GM21576 (cell line): ENCODE data around the gene VWA3A.
A peak's percentile ranks its signal among the peaks of the same experiment; 100 is the strongest.
"Not testable (repeated sequence)": the region's sequence is repeated elsewhere in the genome, so short reads cannot be mapped to it uniquely, and the experiment has no call there.

Experiments used
- ATAC-seq: cut with Tn5 transposase; IDR thresholded peaks from one replicate; pipeline ENCODE4 v1.9.1; 2021; ENCODE audit warnings: mild to moderate bottlenecking, moderate library complexity; ENCODE audit not compliant: unreplicated experiment

VWA3A gene

GRCh38 chr16:22195695-22196558 lies 103.6 kb downstream of the VWA3A start:
- no peak for ATAC-seq

DNA sequence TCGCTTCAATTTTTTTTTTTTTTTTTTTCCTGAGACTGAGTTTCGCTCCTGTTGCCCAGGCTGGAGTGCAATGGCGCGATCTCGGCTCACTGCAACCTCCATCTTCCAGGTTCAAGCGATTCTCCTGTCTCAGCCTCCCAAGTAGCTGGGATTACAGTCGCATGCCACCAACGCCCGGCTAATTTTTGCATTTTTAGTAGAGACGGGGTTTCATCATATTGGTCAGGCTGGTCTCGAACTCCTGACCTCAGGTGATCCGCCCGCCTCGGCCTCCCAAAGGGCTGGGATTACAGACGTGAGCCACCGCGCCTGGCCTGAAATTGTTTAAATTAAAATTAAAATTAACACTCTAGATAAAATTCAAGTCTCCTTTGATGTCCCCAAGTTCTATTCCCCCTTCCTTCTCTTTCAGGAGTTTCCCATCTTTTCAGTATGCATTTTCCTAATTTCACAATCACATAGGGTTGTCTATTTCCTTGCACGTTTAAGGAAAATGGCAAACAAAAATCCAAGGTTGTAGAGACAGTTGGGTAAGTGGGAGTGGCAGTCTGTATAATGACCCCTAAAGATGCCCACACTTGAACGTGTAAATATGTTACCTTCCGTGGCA lies 104.3 kb downstream of the VWA3A start:
- ATAC-seq = not testable (repeated sequence)

- ATAC-seq = no peak
These were observed 106.4 kb downstream of the VWA3A start for GRCh38 chr16:22198547-22199293.

GRCh38 chr16:22202261-22202637 lies 109.9 kb downstream of the VWA3A start:
- no peak for ATAC-seq

- ATAC-seq = no peak
These were observed 110.8 kb downstream of the VWA3A start for GRCh38 chr16:22203091-22203490.

DNA sequence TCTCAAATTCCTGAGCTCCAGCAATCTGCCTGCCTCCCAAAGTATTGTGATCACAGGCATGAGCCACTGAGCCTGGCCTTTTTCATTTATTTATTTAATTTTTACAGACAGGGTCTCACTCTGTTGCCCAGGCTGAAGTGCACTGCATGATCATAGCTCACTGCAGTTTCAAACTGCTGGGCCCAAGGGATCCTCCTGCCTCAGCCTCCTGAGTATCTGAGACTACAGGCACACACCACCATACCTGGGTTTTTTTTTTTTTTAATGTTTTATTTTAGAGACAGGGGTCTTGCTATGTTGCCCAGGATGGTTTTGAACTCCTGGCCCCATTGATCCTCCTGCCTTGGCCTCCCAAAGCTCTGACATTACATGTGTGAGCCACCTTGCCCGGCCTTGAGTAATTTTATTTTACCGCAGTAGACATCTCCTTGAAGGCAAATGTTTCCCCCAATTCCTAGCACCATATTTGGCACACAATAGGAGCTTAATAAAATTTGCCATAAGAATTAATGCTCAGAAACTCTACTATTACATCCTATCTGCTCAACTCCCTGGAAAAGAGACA lies 111.8 kb downstream of the VWA3A start:
- no peak for ATAC-seq

- ATAC-seq = no peak
These were observed 113.3 kb downstream of the VWA3A start for GRCh38 chr16:22205577-22206012.

DNA sequence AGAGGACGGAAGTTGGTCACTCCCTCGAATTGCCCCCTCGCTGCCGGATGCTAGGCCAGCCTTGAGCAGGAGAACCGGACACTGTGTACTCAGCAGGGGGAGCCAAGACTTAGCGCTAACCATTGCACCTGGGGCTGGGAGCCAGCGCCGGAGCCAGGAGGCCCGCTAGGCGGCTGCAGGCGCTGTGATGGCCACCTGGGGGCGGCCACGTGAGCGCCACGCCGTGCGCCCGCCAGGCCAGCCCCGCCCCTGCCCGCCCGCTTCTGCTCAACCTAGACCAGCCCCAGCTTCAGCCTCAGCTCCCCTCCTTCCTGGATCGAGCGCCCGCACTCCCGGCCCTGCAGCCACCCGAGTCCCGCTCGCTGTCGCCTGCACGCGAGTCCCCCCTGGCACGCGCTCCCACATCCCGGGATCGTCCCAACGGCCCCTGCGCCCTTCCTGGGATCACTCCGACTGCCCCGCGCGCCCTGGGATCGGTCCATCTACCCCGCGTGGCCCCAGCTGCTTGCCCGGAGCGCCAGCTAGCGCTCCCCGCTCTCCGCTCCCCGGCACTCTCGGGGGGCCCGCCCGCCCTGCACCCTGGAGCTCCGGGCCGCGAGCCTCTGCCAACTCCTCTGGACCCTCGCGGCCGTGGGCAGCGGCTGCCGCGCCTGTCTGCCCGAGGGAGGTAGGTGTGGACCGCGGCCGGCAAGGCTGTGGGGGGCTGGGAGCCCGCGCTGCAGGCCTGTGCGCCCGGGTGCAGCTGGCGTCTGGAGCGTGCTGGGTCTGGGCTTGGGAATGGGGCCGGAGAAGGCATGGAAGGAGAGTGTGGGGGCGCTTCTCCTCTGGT lies 113.9 kb downstream of the VWA3A start, which contains the start of gene EEF2K:
TSS of gene EEF2K (plus strand) at position 266 of the 829 bp plus-strand sequence. CDS start 19,452 bp downstream, outside the sequence.
- ATAC-seq = peak; percentile 78
